ENCODE results near the gene HUS1B.

GRCh38 chr6:674406-674805 is 17.5 kb upstream of the HUS1B start:
- no peak for TF ChIP-seq POLR2A (IDR thresholded peaks at IDR 0.05)
- TF ChIP-seq CTCF (IDR thresholded peaks at IDR 0.05): no peak
- no peak for TF ChIP-seq POLR2AphosphoS5 (IDR thresholded peaks at IDR 0.05; ENCODE audit: insufficient read depth in 1 of 2, low read depth in 1 of 2)

Measured in vagina (tissue), 2 donors.